Middle frontal gyrus (tissue), 1 donor: ENCODE measurements around the gene PPP1CA.
"Not testable (repeated sequence)": the region's sequence is repeated elsewhere in the genome, so short reads cannot be mapped to it uniquely, and the experiment has no call there.

Experiments used
- DNase-seq: peaks from one replicate; pipeline ENCODE4 v3.0.0-alpha.2; 2015; ENCODE audit warnings: low spot score; ENCODE audit errors: extremely low spot score

Gene PPP1CA

GRCh38 chr11:67435031-67435726 is 33.5 kb upstream of the PPP1CA start:
- no peak for DNase-seq

GRCh38 chr11:67434395-67434881 is 32.8 kb upstream of the PPP1CA start:
- DNase-seq = no peak

GRCh38 chr11:67433536-67434394 is 32.1 kb upstream of the PPP1CA start:
- DNase-seq = no peak

- DNase-seq = no peak
These were observed 31.1 kb upstream of the PPP1CA start for GRCh38 chr11:67432655-67433349.

GRCh38 chr11:67431346-67432249 is 29.9 kb upstream of the PPP1CA start:
- DNase-seq = no peak

GRCh38 chr11:67429722-67430121 is 28.1 kb upstream of the PPP1CA start:
- DNase-seq = no peak

GRCh38 chr11:67429038-67429668 is 27.5 kb upstream of the PPP1CA start:
- DNase-seq = no peak

GRCh38 chr11:67428052-67429001 is 26.7 kb upstream of the PPP1CA start, which contains the start of gene RPS6KB2:
TSS of gene RPS6KB2 (plus strand) at chr11:67428494. CDS start at chr11:67428546, 52 bp downstream.
- DNase-seq = peak; percentile 92

GRCh38 chr11:67427364-67427859 is 25.8 kb upstream of the PPP1CA start:
- not testable (repeated sequence) for DNase-seq

- DNase-seq = no peak
These were observed 22.4 kb upstream of the PPP1CA start for GRCh38 chr11:67423891-67424613.

- no peak for DNase-seq
These were observed 21.8 kb upstream of the PPP1CA start for GRCh38 chr11:67423466-67423865.

- no peak for DNase-seq
These were observed 21.2 kb upstream of the PPP1CA start for GRCh38 chr11:67422891-67423290.

- no peak for DNase-seq
These were observed 19.9 kb upstream of the PPP1CA start for GRCh38 chr11:67421430-67422031.

GRCh38 chr11:67420646-67421429 is 19.2 kb upstream of the PPP1CA start:
- DNase-seq = peak; percentile 69

- no peak for DNase-seq
These were observed 18.5 kb upstream of the PPP1CA start for GRCh38 chr11:67420147-67420645.

- DNase-seq = no peak
These were observed 17.8 kb upstream of the PPP1CA start for GRCh38 chr11:67419325-67420049.
